OCI-LY3 (cell line): ENCODE measurements around the gene TET1.

Experiments used
- EZH2phosphoT487 ChIP-seq: fragments of 200-600 bp; shearing (Covaris generic); IDR thresholded peaks from 2 replicates; pipeline ENCODE4 v1.6.1; 2018; ENCODE audit warnings: antibody characterized with exemption, mixed run types, low read depth
- TF ChIP-seq, protein P1 (sequence below): fragments of 200-600, 300-600 bp; sonication (generic); IDR thresholded peaks from 2 replicates; pipeline ENCODE4 v1.5.1; 2014; ENCODE audit warnings: antibody characterized with exemption, low read length, low read depth

DNA sequence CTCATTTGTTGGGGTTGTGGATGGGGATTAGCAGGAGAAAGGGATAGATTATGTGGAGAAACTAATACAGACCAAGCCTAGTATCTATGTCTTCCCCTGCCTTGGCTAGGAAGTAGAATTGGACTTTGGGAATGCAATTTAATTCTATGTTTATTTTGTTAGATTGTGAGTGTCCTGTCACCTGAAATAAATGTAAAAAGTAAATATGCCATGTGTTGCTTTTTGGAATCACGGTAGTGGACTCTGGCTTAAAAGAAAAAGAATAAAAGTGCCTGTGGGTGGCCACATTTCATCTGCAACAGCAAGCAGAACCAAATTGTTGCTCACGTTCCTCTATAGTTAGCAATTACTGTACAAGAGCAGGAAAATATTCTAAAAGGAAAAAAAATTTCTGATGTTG is 42.3 kb downstream of the TET1 start:
- TF ChIP-seq EZH2phosphoT487: no peak
- TF ChIP-seq, protein P1, sequence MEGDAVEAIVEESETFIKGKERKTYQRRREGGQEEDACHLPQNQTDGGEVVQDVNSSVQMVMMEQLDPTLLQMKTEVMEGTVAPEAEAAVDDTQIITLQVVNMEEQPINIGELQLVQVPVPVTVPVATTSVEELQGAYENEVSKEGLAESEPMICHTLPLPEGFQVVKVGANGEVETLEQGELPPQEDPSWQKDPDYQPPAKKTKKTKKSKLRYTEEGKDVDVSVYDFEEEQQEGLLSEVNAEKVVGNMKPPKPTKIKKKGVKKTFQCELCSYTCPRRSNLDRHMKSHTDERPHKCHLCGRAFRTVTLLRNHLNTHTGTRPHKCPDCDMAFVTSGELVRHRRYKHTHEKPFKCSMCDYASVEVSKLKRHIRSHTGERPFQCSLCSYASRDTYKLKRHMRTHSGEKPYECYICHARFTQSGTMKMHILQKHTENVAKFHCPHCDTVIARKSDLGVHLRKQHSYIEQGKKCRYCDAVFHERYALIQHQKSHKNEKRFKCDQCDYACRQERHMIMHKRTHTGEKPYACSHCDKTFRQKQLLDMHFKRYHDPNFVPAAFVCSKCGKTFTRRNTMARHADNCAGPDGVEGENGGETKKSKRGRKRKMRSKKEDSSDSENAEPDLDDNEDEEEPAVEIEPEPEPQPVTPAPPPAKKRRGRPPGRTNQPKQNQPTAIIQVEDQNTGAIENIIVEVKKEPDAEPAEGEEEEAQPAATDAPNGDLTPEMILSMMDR: no peak
